Heart left ventricle (tissue), 13 donors: ENCODE measurements around the gene SIT1.

Experiments
- CTCF ChIP-seq, 12 donors: fragments of 200-600 bp; sonication (generic) in 4 of 12; IDR thresholded peaks; one replicate each; pipeline versions ENCODE4 v1.5.0 to v1.8.0; 2018 to 2022; ENCODE audit warnings: antibody characterized with exemption in 12 of 12, mild to moderate bottlenecking in 5 of 12
- POLR2A ChIP-seq, 2 donors: fragments of 450-650 bp; IDR thresholded peaks; one replicate each; pipeline ENCODE4 v1.6.1; 2017; ENCODE audit warnings: antibody characterized with exemption in 2 of 2, mild to moderate bottlenecking in 2 of 2, moderate library complexity in 2 of 2
- donor health status: ischemic (EF 13 %, LVEDD 7.1; RV severe dilation, severe dysfunction).
- donor health status: DM: no; HTN: yes; CAD: no.
- donor health status: DM: no; HTN: no; CAD: no.
- donor health status: ischemic (EF 25% LVEDD 6.9; RV normal size, moderate dysfunction).
- donor health status: ischemic (EF 25% LVEDD 5.7; RV mildly dilated, moderate dysfunction).
- donor health status: ischemic (EF 35%, LVEDD 5.7; RV mildly dilated, moderate dysfunction).
- donor health status: nonischemic (EF 11% LVEDD 7.7; RV severe dilation, severe dysfunction).
- donor health status: DM: yes; HTN: yes; CAD: no.
- donor health status: PGD.
- donor health status: ischemic (EF 29% LVEDD 5.4; RV normal size, mild dysfunction).
- donor health status: nonischemic (EF 23%, LVEDD 6.1; RV moderate dilation, normal function).

GRCh38 chr9:35666045-35666444, 15.3 kb upstream of the SIT1 start:
- TF ChIP-seq CTCF (IDR thresholded peaks at IDR 0.05) (no peak), POLR2A (IDR thresholded peaks at IDR 0.05) (no peak)
